ENCODE results near the gene SDE2.
"Not testable (repeated sequence)": the region's sequence is repeated elsewhere in the genome, so short reads cannot be mapped to it uniquely, and the experiment has no call there.

SDE2 gene

DNA sequence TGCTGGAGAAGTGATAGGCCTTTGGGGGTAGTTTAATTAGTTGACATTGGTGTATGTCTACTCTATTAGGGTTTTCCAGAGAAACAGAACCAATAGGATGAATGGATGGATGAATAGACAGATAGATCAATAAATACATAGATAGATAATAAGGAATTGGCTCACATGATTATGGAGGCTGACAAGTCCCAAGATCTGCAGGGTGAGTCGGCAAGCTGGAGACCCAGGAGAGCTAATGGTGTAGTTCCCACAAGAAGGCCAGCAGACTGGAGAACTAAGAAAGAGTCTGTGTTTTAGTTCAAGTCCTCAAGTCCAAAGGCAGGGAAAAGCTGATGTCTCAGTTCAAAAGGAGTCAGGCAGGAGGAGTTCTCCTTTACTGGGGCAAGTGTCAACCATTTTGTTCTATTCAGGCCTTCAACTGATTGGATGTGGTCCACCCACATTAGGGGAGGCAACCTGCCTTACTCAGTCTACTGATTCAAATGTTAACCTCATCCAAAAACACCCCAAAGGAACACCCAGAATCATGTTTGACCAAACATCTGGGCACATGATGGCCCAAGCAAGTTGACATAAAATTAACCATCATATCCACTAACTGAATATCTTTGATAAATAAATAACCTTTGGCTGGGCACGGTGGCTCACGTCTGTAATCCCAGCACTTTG is 4.5 kb upstream of the SDE2 start:
- H3K4me3 ChIP-seq (ENCODE audit: low read depth, low read length): no peak overlapping the region
- no peak for DNase-seq (ENCODE audit: low read depth, low spot score)
- ChIA-PET POLR2A (no interaction called here), CTCF (interaction anchor here (0.7 to 1.3 kb wide), 2 partner anchors 16 to 122 kb away, joined by 3 to 4 read pairs; no protein-coding TSS in a partner anchor)
- TF ChIP-seq, protein P1, sequence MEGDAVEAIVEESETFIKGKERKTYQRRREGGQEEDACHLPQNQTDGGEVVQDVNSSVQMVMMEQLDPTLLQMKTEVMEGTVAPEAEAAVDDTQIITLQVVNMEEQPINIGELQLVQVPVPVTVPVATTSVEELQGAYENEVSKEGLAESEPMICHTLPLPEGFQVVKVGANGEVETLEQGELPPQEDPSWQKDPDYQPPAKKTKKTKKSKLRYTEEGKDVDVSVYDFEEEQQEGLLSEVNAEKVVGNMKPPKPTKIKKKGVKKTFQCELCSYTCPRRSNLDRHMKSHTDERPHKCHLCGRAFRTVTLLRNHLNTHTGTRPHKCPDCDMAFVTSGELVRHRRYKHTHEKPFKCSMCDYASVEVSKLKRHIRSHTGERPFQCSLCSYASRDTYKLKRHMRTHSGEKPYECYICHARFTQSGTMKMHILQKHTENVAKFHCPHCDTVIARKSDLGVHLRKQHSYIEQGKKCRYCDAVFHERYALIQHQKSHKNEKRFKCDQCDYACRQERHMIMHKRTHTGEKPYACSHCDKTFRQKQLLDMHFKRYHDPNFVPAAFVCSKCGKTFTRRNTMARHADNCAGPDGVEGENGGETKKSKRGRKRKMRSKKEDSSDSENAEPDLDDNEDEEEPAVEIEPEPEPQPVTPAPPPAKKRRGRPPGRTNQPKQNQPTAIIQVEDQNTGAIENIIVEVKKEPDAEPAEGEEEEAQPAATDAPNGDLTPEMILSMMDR (IDR thresholded peaks at IDR 0.05; ENCODE audit: insufficient read depth, low read length, missing control alignments): no peak

DNA sequence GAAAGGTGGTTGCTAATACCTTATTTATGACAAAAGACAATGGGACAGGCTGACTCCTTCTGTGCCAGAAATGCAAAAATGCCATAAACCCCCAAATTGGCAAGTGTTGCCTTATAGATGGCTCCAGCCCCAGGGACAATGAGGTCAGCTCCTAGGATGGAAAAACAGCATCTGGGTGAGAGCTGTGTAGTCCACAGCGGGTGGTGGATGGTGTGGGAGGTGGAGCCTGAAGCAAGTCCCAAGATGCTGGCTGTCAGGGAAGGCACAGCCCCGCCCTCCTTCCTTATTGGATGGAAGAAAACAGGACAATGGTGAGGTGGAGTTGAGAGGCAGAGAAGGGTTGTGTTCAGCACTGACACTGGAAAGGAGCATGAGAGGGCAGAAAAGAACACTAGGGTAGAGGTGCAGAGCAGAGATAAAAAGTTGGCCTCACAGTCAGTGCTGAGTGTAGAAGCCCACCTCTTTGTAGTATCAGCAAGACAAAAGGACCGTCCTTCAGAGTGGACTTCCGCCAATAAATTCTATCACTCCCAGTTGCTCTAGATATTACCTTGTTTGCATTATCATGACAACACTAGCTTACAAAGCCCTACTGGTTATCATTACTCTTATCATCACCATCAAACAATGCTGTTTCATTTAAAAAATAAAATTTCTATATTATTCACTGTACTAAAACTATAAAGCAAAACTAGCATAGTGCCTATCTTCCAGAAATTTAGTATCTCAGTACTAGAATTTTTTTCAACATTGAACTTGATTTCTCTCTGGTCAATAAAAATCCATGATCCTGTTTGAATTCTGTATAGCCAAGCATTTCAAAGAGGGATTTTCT is 3.7 kb upstream of the SDE2 start:
- DNase-seq (ENCODE audit: low read depth, low spot score): no peak
- TF ChIP-seq, protein P1 (IDR thresholded peaks at IDR 0.05; ENCODE audit: insufficient read depth, low read length, missing control alignments): no peak
- CTCF ChIA-PET: interaction anchor here (1.3 kb wide), 1 partner anchor 15 kb away, joined by 4 read pairs; no protein-coding TSS in a partner anchor
- no peak overlapping the region for H3K4me3 ChIP-seq (ENCODE audit: low read depth, low read length)
- POLR2A ChIA-PET: no interaction called here

DNA sequence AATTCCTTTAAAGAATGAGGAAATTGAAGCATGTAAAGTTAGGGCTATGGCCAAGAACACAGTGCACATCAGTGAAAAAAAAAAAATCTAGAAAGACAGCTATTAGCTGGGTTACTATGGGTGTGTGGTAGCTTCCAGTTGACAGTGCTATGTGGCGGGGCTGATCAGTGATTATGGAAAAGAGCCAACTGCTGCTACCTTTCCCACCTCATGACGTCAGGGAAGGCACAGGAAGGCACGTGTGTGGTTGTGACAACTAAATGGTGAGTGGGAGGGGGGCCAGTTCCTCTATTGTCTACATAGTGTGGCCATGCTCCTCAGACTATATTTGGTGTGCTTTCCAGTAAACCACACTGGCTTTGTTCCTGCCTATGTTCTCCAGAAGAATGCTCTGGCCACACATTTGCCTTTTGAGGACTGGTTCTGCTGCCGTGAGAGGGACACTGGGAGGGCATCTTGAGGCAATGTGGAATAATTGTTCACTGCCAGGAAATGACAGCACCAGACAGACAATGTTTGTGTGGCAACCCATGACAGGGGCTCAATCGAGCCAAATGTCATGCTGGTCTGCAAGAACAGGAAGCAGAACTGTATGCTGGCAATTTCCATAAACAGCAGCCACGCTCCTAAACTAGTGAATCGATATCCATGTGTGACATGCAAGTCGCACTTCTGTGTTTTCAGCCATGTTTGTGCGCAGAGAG is 3.0 kb upstream of the SDE2 start:
- no peak overlapping the region for H3K4me3 ChIP-seq (ENCODE audit: low read depth, low read length)
- no peak for DNase-seq (ENCODE audit: low read depth, low spot score)
- ChIA-PET POLR2A (no interaction called here), CTCF (no interaction called here)
- TF ChIP-seq, protein P1 (IDR thresholded peaks at IDR 0.05; ENCODE audit: insufficient read depth, low read length, missing control alignments): no peak

DNA sequence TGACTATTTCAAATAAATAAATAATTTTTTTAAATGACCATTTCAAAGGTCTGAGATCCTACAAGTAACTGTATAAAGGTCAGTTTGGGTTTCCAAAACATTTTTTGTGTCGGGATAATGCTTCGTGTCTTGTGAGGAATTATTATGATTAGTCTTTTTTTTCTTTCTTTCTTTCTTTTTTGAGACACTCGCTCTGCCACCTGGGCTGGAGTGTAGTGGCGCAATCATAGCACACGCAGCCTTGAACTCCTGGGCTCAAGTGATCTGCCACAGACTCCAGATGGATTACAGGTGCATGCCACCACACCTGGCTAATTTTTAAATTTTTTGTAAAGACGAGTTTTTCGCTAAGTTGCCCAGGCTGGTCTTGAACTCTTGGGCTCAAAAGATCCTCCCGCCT is 1.9 kb upstream of the SDE2 start:
- ChIA-PET POLR2A (no interaction called here), CTCF (interaction anchor here (1.9 kb wide), 1 partner anchor 15 kb away, joined by 9 read pairs; no protein-coding TSS in a partner anchor)
- no peak for DNase-seq (ENCODE audit: low read depth, low spot score)
- H3K4me3 ChIP-seq (ENCODE audit: low read depth, low read length): no peak overlapping the region
- TF ChIP-seq, protein P1 (IDR thresholded peaks at IDR 0.05; ENCODE audit: insufficient read depth, low read length, missing control alignments): no peak

DNA sequence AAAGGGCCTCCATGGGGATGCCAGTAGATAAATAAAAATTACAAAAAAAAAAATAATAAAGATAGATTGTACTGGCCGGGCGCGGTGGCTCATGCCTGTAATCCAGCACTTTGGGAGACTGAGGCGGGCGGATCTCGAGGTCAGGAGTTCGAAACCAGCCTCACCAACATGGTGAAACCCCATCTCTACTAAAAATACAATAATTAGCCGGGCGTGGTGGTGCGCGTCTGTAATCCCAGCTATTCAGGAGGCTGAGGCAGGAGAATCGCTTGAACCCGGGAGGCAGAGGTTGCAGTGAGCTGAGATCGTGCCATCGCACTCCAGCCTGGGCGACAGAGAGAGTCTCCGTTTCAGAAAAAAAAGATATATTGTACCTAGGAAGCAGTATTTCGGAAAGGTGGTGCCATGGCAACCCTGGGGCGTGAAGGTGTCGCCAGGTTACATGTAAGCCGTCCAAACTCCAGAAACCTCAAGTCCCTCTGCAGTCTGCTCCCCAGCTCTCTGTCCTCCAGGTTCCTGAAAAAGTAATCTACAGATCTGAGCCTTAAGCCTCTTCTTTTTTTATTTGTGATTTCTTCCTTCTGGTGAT is 1.4 kb upstream of the SDE2 start:
- DNase-seq (ENCODE audit: low read depth, low spot score); POLR2A ChIA-PET; H3K4me3 ChIP-seq (ENCODE audit: low read depth, low read length): not testable (repeated sequence)
- CTCF ChIA-PET: interaction anchor here (1.4 to 1.9 kb wide), 2 partner anchors 14 to 64 kb away, joined by 8 to 9 read pairs; no protein-coding TSS in a partner anchor

DNA sequence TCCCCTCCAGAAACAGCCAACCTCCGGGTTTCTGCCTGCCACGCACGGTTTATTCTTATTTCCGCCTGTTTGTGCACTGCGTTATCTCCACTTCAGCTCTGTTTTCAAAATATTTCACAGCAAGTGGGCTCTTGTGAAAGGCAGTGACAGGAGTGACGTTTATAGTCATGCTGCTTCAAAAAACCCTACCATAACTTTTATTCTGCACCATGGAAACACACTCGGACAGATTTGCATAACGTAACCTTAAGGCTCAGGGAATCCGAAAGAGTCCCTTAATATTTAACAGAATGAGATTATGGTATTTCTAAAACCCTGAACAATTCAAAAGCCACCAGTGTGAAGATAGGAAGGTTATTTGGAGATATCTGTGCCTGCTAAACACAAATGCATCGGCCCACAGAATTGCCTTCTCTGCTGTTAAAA is 782 bp upstream of the SDE2 start:
- no peak for DNase-seq (ENCODE audit: low read depth, low spot score)
- H3K4me3 ChIP-seq (ENCODE audit: low read depth, low read length): peak overlapping the region; percentile 52
- TF ChIP-seq, protein P1 (IDR thresholded peaks at IDR 0.05; ENCODE audit: insufficient read depth, low read length, missing control alignments): no peak
- ChIA-PET CTCF (interaction anchor here (1.0 to 1.9 kb wide), 3 partner anchors 14 to 121 kb away, joined by 3 to 9 read pairs (median 8); no protein-coding TSS in a partner anchor), POLR2A (interaction anchor here (0.7 to 1.2 kb wide), 5 partner anchors 11 to 70 kb away, joined by 3 to 12 read pairs (median 3); partner anchors contain the start of gene H3-3A)

Measured in AG04449 (cell line).